Gastroesophageal sphincter (tissue), 3 donors: Measurements from ENCODE around the gene NOL9.

Experiments used
- CTCF ChIP-seq, 4 experiments: fragments of 200-600 bp in 2 of 4; fragments of 450-650 bp in 2 of 4; sonication (generic) in 1 of 4; IDR thresholded peaks; one replicate each; pipeline ENCODE4 v1.5.1; 2017 to 2019; ENCODE audit warnings: antibody characterized with exemption in 4 of 4, mild to moderate bottlenecking in 2 of 4, moderate library complexity in 2 of 4
- POLR2A ChIP-seq, 2 donors: fragments of 450-650 bp; IDR thresholded peaks; one replicate each; pipeline ENCODE4 v1.6.1; 2017; ENCODE audit warnings: antibody characterized with exemption in 2 of 2, mild to moderate bottlenecking in 2 of 2, moderate library complexity in 1 of 2
- POLR2AphosphoS5 ChIP-seq: sonication (generic); formaldehyde crosslinking; IDR thresholded peaks from one replicate; pipeline ENCODE4 v1.6.1; 2017; ENCODE audit warnings: antibody characterized with exemption

DNA sequence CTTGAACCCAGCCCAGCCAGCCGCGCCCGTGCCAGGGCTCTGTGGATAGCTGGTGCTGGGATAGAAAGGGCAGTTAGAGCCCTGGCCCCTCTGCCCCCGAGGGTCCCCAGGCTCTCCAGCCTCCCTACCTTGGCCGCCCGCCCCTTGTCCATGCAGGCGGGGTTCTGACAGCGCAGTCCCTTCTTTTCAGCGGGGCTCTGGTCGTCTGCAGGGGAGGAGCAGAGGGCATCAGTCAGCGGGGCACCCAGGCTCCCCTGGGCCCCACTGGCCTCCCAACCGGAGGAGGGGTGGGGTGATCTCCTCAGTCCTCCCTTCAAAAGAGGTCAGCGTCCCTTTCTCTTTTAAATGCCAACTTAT, 58.0 kb downstream of the NOL9 start:
- no peak for TF ChIP-seq CTCF (IDR thresholded peaks at IDR 0.05)
- no peak for TF ChIP-seq POLR2A (IDR thresholded peaks at IDR 0.05)
- TF ChIP-seq POLR2AphosphoS5 = no peak
